Measurements from ENCODE around the gene HMG20A. TPM values are rescaled to one million over a fixed set of nuclear protein-coding genes. Genes with fewer than 3 reads are reported as not detected.

Gene HMG20A
- total and polyA plus RNA-seq, 10 donors = 17.9 to 107 (median 77.2) TPM

DNA sequence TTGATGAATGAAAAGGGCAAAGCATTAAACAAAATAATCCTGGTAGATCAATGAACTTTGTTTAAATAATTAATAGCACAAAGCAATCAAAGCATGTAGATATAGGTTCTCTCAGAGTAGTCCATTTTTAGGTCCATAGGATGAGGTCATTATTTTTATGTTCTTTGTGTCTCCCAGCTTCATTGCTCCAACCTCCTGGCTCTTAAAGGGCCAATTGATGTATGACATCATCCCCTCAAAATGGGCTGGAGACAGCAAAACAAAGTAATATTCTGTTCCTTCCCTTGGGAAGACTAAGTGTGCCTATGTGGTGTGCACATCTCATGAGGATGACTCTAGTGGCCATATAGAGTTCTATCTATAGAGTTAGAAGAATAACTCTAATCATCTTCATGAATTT is 49.5 kb downstream of the HMG20A start:
- intact Hi-C loops (cut with DNase I; ENCODE audit: low total_unique reads) = no loop called here
- no peak overlapping the region for H3K27ac ChIP-seq
- H3K9me3 ChIP-seq = no peaks in the 10 kb centered on the region
- H3K27me3 ChIP-seq (replicated peaks in 1 of 7) = no peaks in the 10 kb centered on the region
- no peaks in the 10 kb centered on the region for H3K4me1 ChIP-seq
- no peak overlapping the region for H3K4me3 ChIP-seq
- H3K36me3 ChIP-seq = peaks cover 6 to 100% (median 69%) of the 10 kb centered on the region in 6 donors
- TF ChIP-seq, protein P1, sequence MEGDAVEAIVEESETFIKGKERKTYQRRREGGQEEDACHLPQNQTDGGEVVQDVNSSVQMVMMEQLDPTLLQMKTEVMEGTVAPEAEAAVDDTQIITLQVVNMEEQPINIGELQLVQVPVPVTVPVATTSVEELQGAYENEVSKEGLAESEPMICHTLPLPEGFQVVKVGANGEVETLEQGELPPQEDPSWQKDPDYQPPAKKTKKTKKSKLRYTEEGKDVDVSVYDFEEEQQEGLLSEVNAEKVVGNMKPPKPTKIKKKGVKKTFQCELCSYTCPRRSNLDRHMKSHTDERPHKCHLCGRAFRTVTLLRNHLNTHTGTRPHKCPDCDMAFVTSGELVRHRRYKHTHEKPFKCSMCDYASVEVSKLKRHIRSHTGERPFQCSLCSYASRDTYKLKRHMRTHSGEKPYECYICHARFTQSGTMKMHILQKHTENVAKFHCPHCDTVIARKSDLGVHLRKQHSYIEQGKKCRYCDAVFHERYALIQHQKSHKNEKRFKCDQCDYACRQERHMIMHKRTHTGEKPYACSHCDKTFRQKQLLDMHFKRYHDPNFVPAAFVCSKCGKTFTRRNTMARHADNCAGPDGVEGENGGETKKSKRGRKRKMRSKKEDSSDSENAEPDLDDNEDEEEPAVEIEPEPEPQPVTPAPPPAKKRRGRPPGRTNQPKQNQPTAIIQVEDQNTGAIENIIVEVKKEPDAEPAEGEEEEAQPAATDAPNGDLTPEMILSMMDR (IDR thresholded peaks at IDR 0.05 in 8 of 11, conservative IDR thresholded peaks at IDR 0.05 in 3 of 11) = no peak
- TF ChIP-seq POLR2AphosphoS5 (IDR thresholded peaks at IDR 0.05) = no peak
- TF ChIP-seq POLR2A (IDR thresholded peaks at IDR 0.05) = no peak
- no peak for DNase-seq

- intact Hi-C loops (cut with DNase I; ENCODE audit: low total_unique reads) = no loop called here
- no peak for TF ChIP-seq POLR2A (IDR thresholded peaks at IDR 0.05)
- TF ChIP-seq, protein P1 (IDR thresholded peaks at IDR 0.05 in 8 of 11, conservative IDR thresholded peaks at IDR 0.05 in 3 of 11) = no peak
- TF ChIP-seq POLR2AphosphoS5 (IDR thresholded peaks at IDR 0.05) = no peak
- Histone ChIP-seq H3K4me1 (no peaks in the 10 kb centered on the region), H3K27me3 (replicated peaks in 1 of 7) (no peaks in the 10 kb centered on the region), H3K36me3 (peaks cover 3 to 99% (median 64%) of the 10 kb centered on the region in 6 donors), H3K27ac (no peak overlapping the region), H3K9me3 (no peaks in the 10 kb centered on the region), H3K4me3 (no peak overlapping the region)
- DNase-seq = no peak
Measured at GRCh38 chr15:77473328-77473727, 52.6 kb downstream of the HMG20A start.

GRCh38 chr15:77474310-77474988 is 53.8 kb downstream of the HMG20A start:
- DNase-seq = no peak
- intact Hi-C loops (cut with DNase I; ENCODE audit: low total_unique reads) = no loop called here
- no peak for TF ChIP-seq POLR2AphosphoS5 (IDR thresholded peaks at IDR 0.05)
- Histone ChIP-seq H3K4me3 (no peak overlapping the region), H3K4me1 (no peaks in the 10 kb centered on the region), H3K27me3 (replicated peaks in 1 of 7) (no peaks in the 10 kb centered on the region), H3K9me3 (no peaks in the 10 kb centered on the region), H3K27ac (no peak overlapping the region), H3K36me3 (peaks cover 3 to 99% (median 67%) of the 10 kb centered on the region in 6 donors)
- 83 to 92% (median 92%) methylated on average over 3 of the region's 3 CpGs for WGBS, 5 donors

GRCh38 chr15:77475001-77475400 is 54.3 kb downstream of the HMG20A start:
- no peak for DNase-seq
- H3K27ac ChIP-seq = no peak overlapping the region
- 94 to 97% (median 96%) methylated on average over 2 of the region's 2 CpGs for WGBS, 5 donors
- H3K9me3 ChIP-seq = no peaks in the 10 kb centered on the region
- intact Hi-C loops (cut with DNase I; ENCODE audit: low total_unique reads) = no loop called here
- H3K4me1 ChIP-seq = no peaks in the 10 kb centered on the region
- H3K4me3 ChIP-seq = no peak overlapping the region
- peaks cover 5 to 99% (median 68%) of the 10 kb centered on the region in 6 donors for H3K36me3 ChIP-seq
- TF ChIP-seq, protein P1 (IDR thresholded peaks at IDR 0.05 in 8 of 11, conservative IDR thresholded peaks at IDR 0.05 in 3 of 11) = no peak
- no peak for TF ChIP-seq POLR2AphosphoS5 (IDR thresholded peaks at IDR 0.05)
- no peak for TF ChIP-seq POLR2A (IDR thresholded peaks at IDR 0.05)
- H3K27me3 ChIP-seq (replicated peaks in 1 of 7) = no peaks in the 10 kb centered on the region
